MCF 10A (cell line): ENCODE data around the gene ARSG. TPM values are rescaled to one million over a fixed set of nuclear protein-coding genes. Genes with fewer than 3 reads are reported as not detected.

ENCODE experiments used
- Bru-seq: library from RNA; stranded (reverse); fragments of 400-500 nt; gene quantifications from one replicate; lab custom pipeline; 2021; lab: Mats Ljungman, UMichigan
- BruChase-seq, 2 experiments: library from RNA; stranded (reverse); fragments of 400-500 nt; gene quantifications; one replicate each; lab custom pipeline; 2021; lab: Mats Ljungman, UMichigan
- BruUV-seq: library from RNA; stranded (reverse); fragments of 400-500 nt; replicated peaks from 2 replicates; lab custom pipeline; 2021; lab: Mats Ljungman, UMichigan
- CTCF ChIA-PET: fragments of 300-600 bp; sonication (Branson Sonifier 250); formaldehyde crosslinking; extraction: SDS; loops from one replicate; lab custom pipeline; 2021; ENCODE audit warnings: antibody characterized with exemption, inconsistent platforms; lab: Yijun Ruan, JAX
- POLR2A ChIA-PET: fragments of 300-600, 350-650 bp; sonication (Branson Sonifier 250); formaldehyde crosslinking; extraction: SDS; loops from one replicate; lab custom pipeline; 2020; ENCODE audit warnings: antibody characterized with exemption, inconsistent platforms; lab: Yijun Ruan, JAX
- DNase-seq: peaks from one replicate; pipeline ENCODE4 v3.0.0-alpha.2; 2018; ENCODE audit not compliant: unreplicated experiment
- H3K27ac Mint-ChIP-seq: one replicate; pipeline ENCODE4 v1.8.0; 2022; ENCODE audit warnings: mild to moderate bottlenecking, low read depth, mixed read lengths; ENCODE audit not compliant: unreplicated experiment
- H3K27me3 Mint-ChIP-seq: one replicate; pipeline ENCODE4 v1.8.0; 2022; ENCODE audit warnings: mixed read lengths; ENCODE audit not compliant: insufficient read depth, unreplicated experiment
- H3K36me3 Mint-ChIP-seq: one replicate; pipeline ENCODE4 v1.8.0; 2022; ENCODE audit warnings: mild to moderate bottlenecking, moderate library complexity, mixed read lengths; ENCODE audit not compliant: insufficient read depth, unreplicated experiment
- H3K4me1 Mint-ChIP-seq: one replicate; pipeline ENCODE4 v1.8.0; 2022; ENCODE audit warnings: mixed read lengths; ENCODE audit not compliant: insufficient read depth, unreplicated experiment
- H3K4me3 Mint-ChIP-seq: one replicate; pipeline ENCODE4 v1.8.0; 2022; ENCODE audit warnings: mild to moderate bottlenecking, moderate library complexity, mixed read lengths; ENCODE audit not compliant: unreplicated experiment
- H3K9me3 Mint-ChIP-seq: one replicate; pipeline ENCODE4 v1.8.0; 2022; ENCODE audit warnings: mixed read lengths; ENCODE audit not compliant: unreplicated experiment
- CTCF ChIP-seq: fragments of 200-600 bp; IDR thresholded peaks from one replicate; pipeline ENCODE4 v1.8.0; 2022; ENCODE audit warnings: antibody characterized with exemption, mild to moderate bottlenecking; ENCODE audit not compliant: unreplicated experiment
- intact Hi-C: fragments of 100-400 bp; cut with micrococcal nuclease; formaldehyde crosslinking; loops from 2 replicates; pipeline ENCODE4 v1.14.1; 2022
- long read RNA-seq: library from polyadenylated mRNA; stranded (forward); transcript quantifications from one replicate; pipeline ENCODE4 v2.0.0, GENCODE V29; 2022
- total RNA-seq: library from RNA; stranded (reverse); gene quantifications from 2 replicates; pipeline ENCODE4 v1.2.3, GENCODE V29; 2022

Gene ARSG
- total RNA-seq: 5.0 and 5.9 TPM in 2 replicates
- percentile 45 among the genes with signal in this experiment for Bru-seq, nascent RNA
- BruChase-seq, experiment 1, labeled RNA remaining after a 6-hour chase: percentile 34 among the genes with signal in this experiment
- BruChase-seq, experiment 2, labeled RNA remaining after a 2-hour chase: percentile 44 among the genes with signal in this experiment
- long read RNA-seq, full-length matches to known transcripts: 5 of 15 reads
- long read RNA-seq, partial matches to known transcripts: 6 of 15 reads
- long read RNA-seq, other reads (novel, unspliced or antisense): 4 of 15 reads

- ChIA-PET POLR2A (interaction anchor here (0.5 to 2.6 kb wide), 5 partner anchors 43 to 588 kb away, joined by 3 to 14 read pairs (median 4); partner anchors contain the start of genes AMZ2 and WIPI1), CTCF (interaction anchor here (0.6 to 2.0 kb wide), 4 partner anchors 17 to 759 kb away, joined by 3 to 5 read pairs (median 3); no protein-coding TSS in a partner anchor)
- Mint-ChIP-seq H3K27me3 (no peaks in the 10 kb centered on the region), H3K27ac (no peak within 1 kb of the TSS), H3K4me1 (no peaks in the 10 kb centered on the region), H3K9me3 (no peaks in the 10 kb centered on the region), H3K36me3 (no peaks in the 10 kb centered on the region), H3K4me3 (peak within 1 kb of the TSS; percentile 74)
- no TSS peak for BruUV-seq
- DNase-seq: peak; percentile 66
- intact Hi-C loops: loop anchor here (5.0 kb wide), 1 partner anchor 91 kb away; no protein-coding TSS in a partner anchor
- TF ChIP-seq CTCF: no peak
Measured at GRCh38 chr17:68290955-68291835, at the start of gene ARSG, which contains the start of gene SLC16A6. Gene ARSG, plus strand, starts transcription at chr17:68291495. Its CDS starts 15,999 bp downstream, at chr17:68307494. Gene SLC16A6, minus strand, starts transcription at chr17:68291127. Its CDS starts 12,807 bp downstream, at chr17:68278320.

GRCh38 chr17:68246271-68247028 lies 44.8 kb upstream of the ARSG start:
- peaks cover 20% of the 10 kb centered on the region for H3K36me3 Mint-ChIP-seq
- ChIA-PET POLR2A (interaction anchor here (0.5 to 3.5 kb wide), 13 partner anchors 10 to 265 kb away, joined by 3 to 75 read pairs (median 3); partner anchors contain the start of genes PRKAR1A and WIPI1), CTCF (interaction anchor here (0.5 to 1.2 kb wide), 3 partner anchors 17 to 320 kb away, joined by 3 to 4 read pairs (median 3); no protein-coding TSS in a partner anchor)
- H3K27ac Mint-ChIP-seq: peak overlapping the region; percentile 74
- no peaks in the 10 kb centered on the region for H3K27me3 Mint-ChIP-seq
- DNase-seq: no peak
- H3K9me3 Mint-ChIP-seq: no peaks in the 10 kb centered on the region
- BruUV-seq: TSS peak; percentile 73
- H3K4me3 Mint-ChIP-seq: peak overlapping the region; percentile 90
- no peak for TF ChIP-seq CTCF
- intact Hi-C loops: loop anchor here (5.0 kb wide), 1 partner anchor 39 kb away; no protein-coding TSS in a partner anchor
- peaks cover 5% of the 10 kb centered on the region for H3K4me1 Mint-ChIP-seq

DNA sequence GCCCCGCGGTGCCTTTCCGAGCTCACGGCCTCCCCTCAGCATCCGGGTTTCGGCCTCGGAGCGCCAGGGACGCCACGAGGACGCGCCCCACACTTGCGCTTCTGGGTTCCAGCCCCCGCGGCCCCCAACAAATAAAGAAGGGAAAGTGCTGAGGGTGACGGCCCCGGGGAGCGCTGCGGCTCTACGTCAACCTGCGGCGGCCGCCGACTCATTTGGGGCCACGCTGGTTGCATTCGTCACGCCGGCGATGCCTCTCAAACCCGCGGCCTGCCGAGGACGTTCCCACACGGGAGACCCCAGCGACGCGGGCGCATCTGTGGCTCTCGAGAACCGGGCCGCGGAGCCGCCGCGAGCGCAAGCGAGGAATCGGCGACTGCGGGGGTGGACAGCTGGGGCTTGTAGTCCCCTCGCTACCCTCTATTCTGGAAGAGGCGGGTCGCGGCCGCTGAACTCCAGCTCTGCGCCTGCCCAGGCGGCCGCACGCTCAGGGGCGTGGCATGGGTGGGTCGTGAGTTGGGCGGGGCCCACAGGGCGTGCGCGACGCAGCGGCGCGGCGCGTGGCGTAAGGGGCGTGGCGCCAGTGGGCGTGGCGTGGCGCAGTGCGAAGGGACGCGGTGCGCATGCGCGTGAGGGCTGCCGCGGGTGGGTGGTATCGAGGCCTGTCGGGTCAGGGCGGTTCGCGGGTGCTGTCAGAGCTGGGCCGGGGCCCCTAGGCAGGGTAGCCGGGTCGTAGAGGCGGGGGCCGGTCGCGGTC lies 43.7 kb upstream of the ARSG start, which contains the start of gene AMZ2:
Gene AMZ2 (plus strand): TSS at position 599 of the 754 bp plus-strand sequence. CDS start 2,145 bp downstream, outside the sequence.
- H3K27me3 Mint-ChIP-seq: no peaks in the 10 kb centered on the region
- no peaks in the 10 kb centered on the region for H3K9me3 Mint-ChIP-seq
- ChIA-PET POLR2A (interaction anchor here (0.6 to 3.5 kb wide), 35 partner anchors 9 to 1610 kb away, joined by 3 to 75 read pairs (median 3); partner anchors contain the start of genes ARSG, PRKAR1A and WIPI1), CTCF (interaction anchor here (0.5 to 1.9 kb wide), 8 partner anchors 16 to 223 kb away, joined by 3 to 7 read pairs (median 4); partner anchors contain the start of gene WIPI1)
- H3K27ac Mint-ChIP-seq: peak within 1 kb of the TSS; percentile 74
- intact Hi-C loops: loop anchor here (5.0 kb wide), 1 partner anchor 40 kb away; no protein-coding TSS in a partner anchor
- peaks cover 29% of the 10 kb centered on the region for H3K36me3 Mint-ChIP-seq
- DNase-seq: peak; percentile 89
- H3K4me1 Mint-ChIP-seq: peaks cover 5% of the 10 kb centered on the region
- peak within 1 kb of the TSS; percentile 90 for H3K4me3 Mint-ChIP-seq
- no TSS peak for BruUV-seq
- TF ChIP-seq CTCF: no peak
